WTC11 (cell line): Measurements from ENCODE around the gene PRKD1. TPM values are rescaled to one million over a fixed set of nuclear protein-coding genes. Genes with fewer than 3 reads are reported as not detected.

Experiments
- ATAC-seq: fragments of 200-7000 bp; cut with Tn5 transposase; 2 replicates; pipeline ENCODE4 v1.10.0; 2021; ENCODE audit warnings: mild to moderate bottlenecking, moderate library complexity
- CTCF ChIA-PET: fragments of 300-600 bp; sonication (Branson Sonifier 250); formaldehyde crosslinking; loops from one replicate; lab custom pipeline; 2021; ENCODE audit warnings: antibody characterized with exemption; lab: Charles Lee
- POLR2A ChIA-PET: fragments of 350-600 bp; sonication (Branson Sonifier 250); formaldehyde crosslinking; loops from one replicate; lab custom pipeline; 2021; ENCODE audit warnings: antibody characterized with exemption; lab: Charles Lee
- DNase-seq: peaks from one replicate; pipeline ENCODE4 v3.0.0; 2021; ENCODE audit warnings: low spot score
- H3K27ac Mint-ChIP-seq: 2 replicates; pipeline ENCODE4 v1.8.0; 2021; ENCODE audit warnings: mixed read lengths
- H3K27me3 Mint-ChIP-seq: 2 replicates; pipeline ENCODE4 v1.8.0; 2021; ENCODE audit warnings: low read depth, mild to moderate bottlenecking, moderate library complexity, mixed read lengths
- H3K36me3 Mint-ChIP-seq: 2 replicates; pipeline ENCODE4 v1.8.0; 2021; ENCODE audit warnings: mixed read lengths
- H3K4me1 Mint-ChIP-seq: 2 replicates; pipeline ENCODE4 v1.8.0; 2022; ENCODE audit warnings: mixed read lengths
- H3K4me3 Mint-ChIP-seq: 2 replicates; pipeline ENCODE4 v1.8.0; 2021; ENCODE audit warnings: mild to moderate bottlenecking, moderate library complexity, mixed read lengths
- H3K9me3 Mint-ChIP-seq: 2 replicates; pipeline ENCODE4 v1.8.0; 2021; ENCODE audit warnings: mixed read lengths
- AFF4 ChIP-seq: sonication (generic); formaldehyde crosslinking; IDR thresholded peaks from 2 replicates; pipeline ENCODE4 v1.8.1; 2023; ENCODE audit warnings: mild to moderate bottlenecking, missing genetic modification reagents, borderline replicate concordance
- ATF2 ChIP-seq: sonication (generic); formaldehyde crosslinking; IDR thresholded peaks from 2 replicates; pipeline ENCODE4 v1.8.1; 2022; ENCODE audit warnings: low read depth, missing genetic modification reagents, borderline replicate concordance
- CDX4 ChIP-seq: fragments of 250-450 bp; sonication (Bioruptor Pico); IDR thresholded peaks from 2 replicates; pipeline ENCODE4 v1.9.0; 2021; ENCODE audit warnings: moderate library complexity, mild to moderate bottlenecking, inconsistent platforms, borderline replicate concordance
- CTCF ChIP-seq: fragments of 200-600 bp; IDR thresholded peaks from 2 replicates; pipeline ENCODE4 v1.8.0; 2022; ENCODE audit warnings: antibody characterized with exemption
- ELF4 ChIP-seq: sonication (generic); formaldehyde crosslinking; IDR thresholded peaks from 2 replicates; pipeline ENCODE4 v1.8.1; 2022; ENCODE audit warnings: low read depth, mild to moderate bottlenecking, moderate library complexity, missing genetic modification reagents
- FOXP1 ChIP-seq: sonication (generic); formaldehyde crosslinking; IDR thresholded peaks from 2 replicates; pipeline ENCODE4 v1.8.0; 2022; ENCODE audit warnings: missing genetic modification reagents, mild to moderate bottlenecking, moderate library complexity, borderline replicate concordance
- GTF2I ChIP-seq: fragments of 250-450 bp; sonication (Bioruptor Pico); conservative IDR thresholded peaks from 2 replicates; pipeline ENCODE4 v1.4.0; 2021; ENCODE audit warnings: mild to moderate bottlenecking
- JAZF1 ChIP-seq: fragments of 250-450 bp; sonication (Bioruptor Pico); IDR thresholded peaks from 2 replicates; pipeline ENCODE4 v1.9.0; 2021; ENCODE audit warnings: moderate library complexity, mild to moderate bottlenecking, inconsistent platforms
- JUN ChIP-seq: sonication (generic); formaldehyde crosslinking; IDR thresholded peaks from 2 replicates; pipeline ENCODE4 v1.8.0; 2023; ENCODE audit warnings: mild to moderate bottlenecking, missing genetic modification reagents
- KAT7 ChIP-seq: sonication (generic); formaldehyde crosslinking; IDR thresholded peaks from 2 replicates; pipeline ENCODE4 v1.8.1; 2023; ENCODE audit warnings: missing genetic modification reagents, mild to moderate bottlenecking, borderline replicate concordance
- OVOL2 ChIP-seq: fragments of 250-450 bp; sonication (Bioruptor Pico); IDR thresholded peaks from 2 replicates; pipeline ENCODE4 v1.9.0; 2021; ENCODE audit warnings: mild to moderate bottlenecking, borderline replicate concordance
- SMAD4 ChIP-seq: sonication (generic); formaldehyde crosslinking; IDR thresholded peaks from 2 replicates; pipeline ENCODE4 v1.8.0; 2022; ENCODE audit warnings: mild to moderate bottlenecking, missing genetic modification reagents
- STAT6 ChIP-seq: sonication (generic); formaldehyde crosslinking; conservative IDR thresholded peaks from 2 replicates; pipeline ENCODE4 v1.8.1; 2023; ENCODE audit warnings: mild to moderate bottlenecking, low read depth, missing genetic modification reagents, moderate library complexity
- USF1 ChIP-seq: sonication (generic); formaldehyde crosslinking; IDR thresholded peaks from 2 replicates; pipeline ENCODE4 v1.8.0; 2022; ENCODE audit warnings: mild to moderate bottlenecking, missing genetic modification reagents
- ZNF121 ChIP-seq: sonication (generic); formaldehyde crosslinking; IDR thresholded peaks from 2 replicates; pipeline ENCODE4 v1.8.0; 2023; ENCODE audit warnings: missing genetic modification reagents
- ZNF263 ChIP-seq: sonication (generic); formaldehyde crosslinking; IDR thresholded peaks from 2 replicates; pipeline ENCODE4 v1.8.1; 2022; ENCODE audit warnings: low read depth, mild to moderate bottlenecking, moderate library complexity, missing genetic modification reagents
- ZNF416 ChIP-seq: fragments of 250-450 bp; sonication (Bioruptor Pico); IDR thresholded peaks from 2 replicates; pipeline ENCODE4 v1.9.0; 2021; ENCODE audit warnings: mild to moderate bottlenecking, inconsistent platforms
- ZNF671 ChIP-seq: fragments of 250-450 bp; sonication (Bioruptor Pico); IDR thresholded peaks from 2 replicates; pipeline ENCODE4 v1.8.0; 2021; ENCODE audit warnings: mild to moderate bottlenecking
- total RNA-seq: library from RNA; stranded (reverse); gene quantifications from 3 replicates; pipeline ENCODE4 v1.2.3, GENCODE V29; 2021

PRKD1 gene
- total RNA-seq, 1 experiment from 2014 or later, result 7.6 TPM

- Mint-ChIP-seq H3K27ac (no peak overlapping the region), H3K4me1 (peaks cover 8% of the 10 kb centered on the region), H3K36me3 (no peaks in the 10 kb centered on the region), H3K4me3 (no peak overlapping the region), H3K9me3 (peaks cover 10% of the 10 kb centered on the region), H3K27me3 (no peaks in the 10 kb centered on the region)
- POLR2A ChIA-PET, result no interaction called here
- TF ChIP-seq USF1 (CRISPR knock-in tag) (no peak), CDX4 (CRISPR knock-in tag) (no peak), OVOL2 (CRISPR knock-in tag) (no peak), ZNF416 (CRISPR knock-in tag) (no peak), KAT7 (CRISPR knock-in tag) (no peak), JAZF1 (CRISPR knock-in tag) (no peak), CTCF (no peak), JUN (CRISPR knock-in tag) (no peak)
- ATAC-seq (no peak), DNase-seq (no peak)
- CTCF ChIA-PET, result no interaction called here
Measured at GRCh38 chr14:29898470-29898869, 29.2 kb downstream of the PRKD1 start.

GRCh38 chr14:29897181-29897580 lies 30.5 kb downstream of the PRKD1 start:
- POLR2A ChIA-PET, result interaction anchor here (0.6 kb wide), 1 partner anchor 420 kb away, joined by 6 read pairs; no protein-coding TSS in a partner anchor
- TF ChIP-seq FOXP1 (no peak), AFF4 (CRISPR knock-in tag) (no peak), ELF4 (CRISPR knock-in tag) (no peak), ZNF671 (CRISPR knock-in tag) (no peak), ATF2 (no peak), STAT6 (CRISPR knock-in tag) (no peak), ZNF121 (CRISPR knock-in tag) (no peak), SMAD4 (CRISPR knock-in tag) (no peak), ZNF263 (CRISPR knock-in tag) (no peak), GTF2I (CRISPR knock-in tag) (no peak)
- TF ChIP-seq, all 79 proteins: peak for 0
- peaks cover 10% of the 10 kb centered on the region for H3K9me3 Mint-ChIP-seq
- H3K4me3 Mint-ChIP-seq, result no peak overlapping the region
- no peak for ATAC-seq
- no peaks in the 10 kb centered on the region for H3K27me3 Mint-ChIP-seq
- CTCF ChIA-PET, result no interaction called here
- no peak overlapping the region for H3K27ac Mint-ChIP-seq
- H3K36me3 Mint-ChIP-seq, result no peaks in the 10 kb centered on the region
- DNase-seq, result no peak
- peaks cover 8% of the 10 kb centered on the region for H3K4me1 Mint-ChIP-seq
